Adrenal gland (tissue), 12 donors: Measurements from ENCODE around the gene RALGAPA1. TPM values are rescaled to one million over a fixed set of nuclear protein-coding genes. Genes with fewer than 3 reads are reported as not detected.

Experiments used
- DNase-seq, 7 donors: peaks; one replicate each; pipeline ENCODE4 v3.0.0-alpha.2; 2019 to 2020
- H3K27ac ChIP-seq, 5 donors: fragments of 200-600 bp; sonication (generic) in 4 of 5; 1 replicate in 3 of 5; 2 replicates in 2 of 5; pipeline versions ENCODE4 v1.5.1 to v1.8.0; 2016 to 2020; ENCODE audit warnings: mild to moderate bottlenecking in 1 of 5
- H3K27me3 ChIP-seq: fragments of 200-600 bp; 2 replicates; pipeline ENCODE4 v1.8.0; 2021
- H3K36me3 ChIP-seq, 2 donors: fragments of 200-600 bp; replicated peaks in 1 of 2; 1 replicate in 1 of 2; 2 replicates in 1 of 2; pipeline versions ENCODE4 v1.5.1 to v1.8.0; 2018 to 2022
- H3K4me1 ChIP-seq, 2 donors: fragments of 200-600 bp; replicated peaks in 1 of 2; 1 replicate in 1 of 2; 2 replicates in 1 of 2; pipeline versions ENCODE4 v1.5.1 to v1.8.0; 2018 to 2021
- H3K4me3 ChIP-seq, 4 donors: fragments of 200-600 bp; sonication (generic) in 3 of 4; one replicate each; pipeline ENCODE4 v1.5.1; 2016 to 2018
- H3K9me3 ChIP-seq, 3 donors: fragments of 200-600 bp; sonication (generic) in 1 of 3; replicated peaks in 1 of 3; 1 replicate in 2 of 3; 2 replicates in 1 of 3; pipeline versions ENCODE4 v1.5.1 to v1.8.0; 2016 to 2021
- POLR2A ChIP-seq, 2 donors: fragments of 450-650 bp; IDR thresholded peaks; one replicate each; pipeline ENCODE4 v1.6.1; 2017; ENCODE audit warnings: antibody characterized with exemption in 2 of 2, mild to moderate bottlenecking in 2 of 2, moderate library complexity in 1 of 2
- intact Hi-C, 2 donors: fragments of 100-400 bp; cut with DNase I; formaldehyde crosslinking; loops; one replicate each; pipeline versions ENCODE4 v1.14.1 to v1.15.0; 2022 to 2023
- polyA plus RNA-seq, 3 donors: library from polyadenylated mRNA; stranded (reverse); fragments of 200-250 nt in 2 of 3; fragments of 350-450 nt in 1 of 3; fragmentation: Illumina TruSeq in 1 of 3; extraction: RNeasy Lipid Tissue Mini Kit (QIAGEN cat#74804) in 1 of 3; gene quantifications; one replicate each; pipeline ENCODE4 v1.2.3, GENCODE V29; 2013 to 2014
- small RNA-seq, 2 donors: library from RNA; depleted of rRNA; stranded (forward); fragments of <200 nt; gene quantifications; one replicate each; pipeline ENCODE3, GENCODE V24; 2016
- total RNA-seq, 9 donors: library from RNA; depleted of rRNA in 4 of 9; stranded (reverse); fragments of >200 nt in 4 of 9; fragments of 120-200 nt in 1 of 9; fragmentation: NEBNext Ultra II Directional in 1 of 9; extraction: Animal tissue kit (Norgen Biotek cat#: 25700) in 1 of 9; gene quantifications; one replicate each; pipeline versions ENCODE4 v1.1.0 to v1.2.4, GENCODE V29; 2013 to 2023
- TF ChIP-seq, protein P1 (sequence below), 6 experiments: fragments of 450-650 bp in 4 of 6; fragments of 200-600 bp in 2 of 6; sonication (generic) in 1 of 6; IDR thresholded peaks; 1 replicate in 5 of 6; 2 replicates in 1 of 6; pipeline versions ENCODE4 v1.5.1 to v1.8.0; 2016 to 2021; ENCODE audit warnings: antibody characterized with exemption in 6 of 6, mild to moderate bottlenecking in 2 of 6, moderate library complexity in 1 of 6
- donor health status: healthy with polysubstance abuse.
- donor health status: Bipolar disorder and iron deficiency.
- donor health status: DM: yes; HTN: yes; CAD: no.
- donor health status: DM: no; HTN: no; CAD: no.
- donor health status: DM: no; HTN: no; CAD: no.
- donor health status: DM: yes; HTN: yes; CAD: no.

RALGAPA1 gene
- total and polyA plus RNA-seq, 12 donors: 31.7 to 116 (median 64.8) TPM

DNA sequence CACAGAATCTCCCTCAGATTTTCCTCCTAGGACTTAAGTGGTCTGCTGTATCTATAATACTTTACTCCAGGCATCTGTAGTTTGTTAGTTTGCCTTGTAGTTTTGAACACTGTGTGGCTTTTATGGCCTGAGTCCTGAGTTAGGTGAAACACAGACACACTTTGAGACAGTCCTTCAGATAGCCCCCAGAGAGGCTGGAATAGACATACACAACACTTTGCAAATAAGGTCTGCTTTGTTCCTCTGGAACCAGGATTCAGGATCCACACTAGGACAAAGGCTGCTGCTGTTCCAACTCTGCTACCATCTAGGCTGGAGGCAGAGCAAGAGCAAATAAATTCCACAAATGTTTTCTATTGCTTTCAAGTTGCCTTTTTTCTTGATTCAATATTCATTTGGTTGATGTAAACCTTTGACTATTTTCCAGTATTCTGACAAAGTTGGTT lies 316.5 kb downstream of the RALGAPA1 start:
- no peak overlapping the region for H3K27ac ChIP-seq
- TF ChIP-seq, protein P1, sequence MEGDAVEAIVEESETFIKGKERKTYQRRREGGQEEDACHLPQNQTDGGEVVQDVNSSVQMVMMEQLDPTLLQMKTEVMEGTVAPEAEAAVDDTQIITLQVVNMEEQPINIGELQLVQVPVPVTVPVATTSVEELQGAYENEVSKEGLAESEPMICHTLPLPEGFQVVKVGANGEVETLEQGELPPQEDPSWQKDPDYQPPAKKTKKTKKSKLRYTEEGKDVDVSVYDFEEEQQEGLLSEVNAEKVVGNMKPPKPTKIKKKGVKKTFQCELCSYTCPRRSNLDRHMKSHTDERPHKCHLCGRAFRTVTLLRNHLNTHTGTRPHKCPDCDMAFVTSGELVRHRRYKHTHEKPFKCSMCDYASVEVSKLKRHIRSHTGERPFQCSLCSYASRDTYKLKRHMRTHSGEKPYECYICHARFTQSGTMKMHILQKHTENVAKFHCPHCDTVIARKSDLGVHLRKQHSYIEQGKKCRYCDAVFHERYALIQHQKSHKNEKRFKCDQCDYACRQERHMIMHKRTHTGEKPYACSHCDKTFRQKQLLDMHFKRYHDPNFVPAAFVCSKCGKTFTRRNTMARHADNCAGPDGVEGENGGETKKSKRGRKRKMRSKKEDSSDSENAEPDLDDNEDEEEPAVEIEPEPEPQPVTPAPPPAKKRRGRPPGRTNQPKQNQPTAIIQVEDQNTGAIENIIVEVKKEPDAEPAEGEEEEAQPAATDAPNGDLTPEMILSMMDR (IDR thresholded peaks at IDR 0.05): no peak
- TF ChIP-seq POLR2A (IDR thresholded peaks at IDR 0.05): no peak
- H3K4me1 ChIP-seq: no peaks in the 10 kb centered on the region
- intact Hi-C loops: no loop called here
- DNase-seq: no peak
- H3K9me3 ChIP-seq: peaks cover 0 to 2% (median 0%) of the 10 kb centered on the region in 3 donors
- H3K36me3 ChIP-seq: no peaks in the 10 kb centered on the region
- H3K4me3 ChIP-seq: no peak overlapping the region
- no peaks in the 10 kb centered on the region for H3K27me3 ChIP-seq

Small RNA genes within 50 kb of the gene (small RNA-seq; reads per million reads assigned to genes)
- 0 reads per million in 2 donors for gene RF00322

Other genes with a start within 250 kb of the RALGAPA1 start
- 10 to 100 TPM in 6 of 9 donors, 1 to 10 TPM in 3; 5.2 to 27.6 (median 12.5) TPM for gene BRMS1L, start 17.0 kb upstream of the RALGAPA1 start, total RNA-seq
- gene BRMS1L, start 17.0 kb upstream of the RALGAPA1 start, polyA plus RNA-seq: 10 to 100 TPM in 1 of 3 donors, 1 to 10 TPM in 2; 4.3 to 23.2 (median 6.4) TPM